Activated B cell treated with CpG ODN at 0.5 μM for 24 hours (primary cell): ENCODE data around the gene NEB. TPM values are rescaled to one million over a fixed set of nuclear protein-coding genes. Genes with fewer than 3 reads are reported as not detected.

Experiments
- ATAC-seq: fragments of 200-7000 bp; cut with Tn5 transposase; one replicate; pipeline ENCODE4 v1.10.0; 2021; ENCODE audit warnings: low read depth, mild to moderate bottlenecking, moderate library complexity
- CTCF ChIA-PET: fragments of 350-600 bp; sonication (Branson Sonifier 250); formaldehyde crosslinking; loops from one replicate; lab custom pipeline; 2021; ENCODE audit warnings: antibody characterized with exemption; lab: Charles Lee
- POLR2A ChIA-PET: fragments of 350-600 bp; sonication (Branson Sonifier 250); formaldehyde crosslinking; loops from one replicate; lab custom pipeline; 2021; ENCODE audit warnings: antibody characterized with exemption; lab: Charles Lee
- DNase-seq: peaks from one replicate; pipeline ENCODE4 v3.0.0; 2022
- H3K27ac Mint-ChIP-seq: one replicate; pipeline ENCODE4 v1.8.0; 2020; ENCODE audit warnings: mixed read lengths
- H3K27me3 Mint-ChIP-seq: one replicate; pipeline ENCODE4 v1.8.0; 2021; ENCODE audit warnings: mixed read lengths
- H3K36me3 Mint-ChIP-seq: one replicate; pipeline ENCODE4 v1.8.0; 2021; ENCODE audit warnings: low read depth, mixed read lengths
- H3K4me1 Mint-ChIP-seq: one replicate; pipeline ENCODE4 v1.8.0; 2021; ENCODE audit warnings: mixed read lengths
- H3K4me3 Mint-ChIP-seq: one replicate; pipeline ENCODE4 v1.8.0; 2020; ENCODE audit warnings: mild to moderate bottlenecking, mixed read lengths
- H3K9me3 Mint-ChIP-seq: one replicate; pipeline ENCODE4 v1.8.0; 2020; ENCODE audit warnings: mixed read lengths
- intact Hi-C: fragments of 100-400 bp; cut with micrococcal nuclease; formaldehyde crosslinking; loops from one replicate; pipeline ENCODE4 v1.15.1; 2024
- total RNA-seq: library from RNA; stranded (reverse); gene quantifications from 2 replicates; pipeline ENCODE4 v1.2.3, GENCODE V29; 2022
- TF ChIP-seq, protein P1 (sequence below): fragments of 200-600 bp; IDR thresholded peaks from one replicate; pipeline ENCODE4 v1.8.0; 2022; ENCODE audit warnings: antibody characterized with exemption, mild to moderate bottlenecking

Gene NEB
- total RNA-seq, 1 donor from 2014 or later = 1.2 TPM

- Mint-ChIP-seq H3K4me1 (peaks cover 99% of the 10 kb centered on the region), H3K9me3 (peaks cover 5% of the 10 kb centered on the region), H3K36me3 (peaks cover 6% of the 10 kb centered on the region), H3K27me3 (no peaks in the 10 kb centered on the region), H3K27ac (peak overlapping the region; percentile 95), H3K4me3 (peak overlapping the region; percentile 55)
- intact Hi-C loops = loop anchor here (2.0 to 5.0 kb wide), 3 partner anchors 37 to 90 kb away; no protein-coding TSS in a partner anchor
- ChIA-PET POLR2A (interaction anchor here (1.3 to 3.4 kb wide), 3 partner anchors 26 to 130 kb away, joined by 4 to 30 read pairs (median 25); partner anchors contain the start of gene ARL5A), CTCF (interaction anchor here (0.6 to 2.1 kb wide), 4 partner anchors 21 to 111 kb away, joined by 3 to 8 read pairs (median 4); no protein-coding TSS in a partner anchor)
- DNase-seq (no peak), ATAC-seq (no peak)
- TF ChIP-seq, protein P1, sequence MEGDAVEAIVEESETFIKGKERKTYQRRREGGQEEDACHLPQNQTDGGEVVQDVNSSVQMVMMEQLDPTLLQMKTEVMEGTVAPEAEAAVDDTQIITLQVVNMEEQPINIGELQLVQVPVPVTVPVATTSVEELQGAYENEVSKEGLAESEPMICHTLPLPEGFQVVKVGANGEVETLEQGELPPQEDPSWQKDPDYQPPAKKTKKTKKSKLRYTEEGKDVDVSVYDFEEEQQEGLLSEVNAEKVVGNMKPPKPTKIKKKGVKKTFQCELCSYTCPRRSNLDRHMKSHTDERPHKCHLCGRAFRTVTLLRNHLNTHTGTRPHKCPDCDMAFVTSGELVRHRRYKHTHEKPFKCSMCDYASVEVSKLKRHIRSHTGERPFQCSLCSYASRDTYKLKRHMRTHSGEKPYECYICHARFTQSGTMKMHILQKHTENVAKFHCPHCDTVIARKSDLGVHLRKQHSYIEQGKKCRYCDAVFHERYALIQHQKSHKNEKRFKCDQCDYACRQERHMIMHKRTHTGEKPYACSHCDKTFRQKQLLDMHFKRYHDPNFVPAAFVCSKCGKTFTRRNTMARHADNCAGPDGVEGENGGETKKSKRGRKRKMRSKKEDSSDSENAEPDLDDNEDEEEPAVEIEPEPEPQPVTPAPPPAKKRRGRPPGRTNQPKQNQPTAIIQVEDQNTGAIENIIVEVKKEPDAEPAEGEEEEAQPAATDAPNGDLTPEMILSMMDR = no peak
Measured at GRCh38 chr2:151767536-151767935, 33.3 kb upstream of the NEB start.

DNA sequence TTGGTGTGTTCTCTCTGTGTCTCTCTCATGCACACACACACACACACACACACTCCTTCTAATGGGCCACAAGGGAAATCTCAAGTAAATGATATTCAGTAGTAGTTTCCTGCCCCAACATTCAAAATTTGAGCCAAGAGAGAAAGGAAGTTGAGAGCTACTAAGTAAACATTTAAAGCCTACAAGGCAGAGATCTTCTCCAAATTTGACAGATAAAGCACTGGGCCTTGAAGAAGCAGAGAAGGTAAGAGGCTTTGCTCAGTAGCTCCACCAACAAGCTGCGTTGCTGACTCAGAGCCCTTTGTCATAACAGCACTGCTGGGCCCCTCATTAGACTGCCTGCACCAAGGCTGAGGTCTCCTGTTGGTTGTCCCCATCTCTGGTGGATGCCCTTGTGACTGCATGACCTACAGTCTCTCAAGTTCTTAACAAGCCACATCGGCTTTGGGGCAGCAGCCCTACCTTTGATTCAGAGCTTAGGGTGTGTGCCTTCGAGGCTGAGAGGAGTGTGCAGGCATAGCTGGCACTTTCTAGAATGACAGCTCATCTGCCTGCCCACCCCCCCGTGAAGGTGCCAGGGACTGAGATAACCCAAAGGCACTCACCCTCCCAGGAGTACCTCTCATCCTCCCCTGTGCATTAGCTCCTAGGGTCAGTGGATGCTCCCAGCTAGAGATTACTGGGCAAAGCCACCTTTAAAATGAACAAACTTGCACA is 32.3 kb upstream of the NEB start:
- Mint-ChIP-seq H3K27ac (peak overlapping the region; percentile 95), H3K36me3 (peaks cover 5% of the 10 kb centered on the region), H3K27me3 (no peaks in the 10 kb centered on the region), H3K9me3 (peaks cover 5% of the 10 kb centered on the region), H3K4me1 (peaks cover 90% of the 10 kb centered on the region), H3K4me3 (peak overlapping the region; percentile 56)
- DNase-seq (peak; percentile 47), ATAC-seq (peak; percentile 71)
- intact Hi-C loops = loop anchor here (1.0 to 5.0 kb wide), 6 partner anchors 9 to 129 kb away; no protein-coding TSS in a partner anchor
- CTCF ChIA-PET = interaction anchor here (0.7 to 2.1 kb wide), 6 partner anchors 13 to 110 kb away, joined by 3 to 8 read pairs (median 4); no protein-coding TSS in a partner anchor
- POLR2A ChIA-PET = interaction anchor here (0.7 to 3.4 kb wide), 18 partner anchors 8 to 477 kb away, joined by 3 to 30 read pairs (median 4); partner anchors contain the start of genes ARL5A and NMI
- TF ChIP-seq, protein P1 = no peak

GRCh38 chr2:151765760-151766410 is 31.6 kb upstream of the NEB start:
- H3K4me3 Mint-ChIP-seq = peak overlapping the region; percentile 56
- H3K4me1 Mint-ChIP-seq = peaks cover 83% of the 10 kb centered on the region
- DNase-seq (peak; percentile 43), ATAC-seq (peak; percentile 62)
- ChIA-PET POLR2A (interaction anchor here (0.7 to 3.4 kb wide), 15 partner anchors 9 to 477 kb away, joined by 3 to 30 read pairs (median 4); partner anchors contain the start of genes ARL5A and NMI), CTCF (interaction anchor here (0.8 to 2.1 kb wide), 5 partner anchors 10 to 74 kb away, joined by 3 to 8 read pairs (median 4); no protein-coding TSS in a partner anchor)
- intact Hi-C loops = loop anchor here (1.0 to 5.0 kb wide), 6 partner anchors 9 to 129 kb away; no protein-coding TSS in a partner anchor
- no peaks in the 10 kb centered on the region for H3K9me3 Mint-ChIP-seq
- TF ChIP-seq, protein P1 = no peak
- H3K36me3 Mint-ChIP-seq = no peaks in the 10 kb centered on the region
- H3K27me3 Mint-ChIP-seq = no peaks in the 10 kb centered on the region
- H3K27ac Mint-ChIP-seq = peak overlapping the region; percentile 95

DNA sequence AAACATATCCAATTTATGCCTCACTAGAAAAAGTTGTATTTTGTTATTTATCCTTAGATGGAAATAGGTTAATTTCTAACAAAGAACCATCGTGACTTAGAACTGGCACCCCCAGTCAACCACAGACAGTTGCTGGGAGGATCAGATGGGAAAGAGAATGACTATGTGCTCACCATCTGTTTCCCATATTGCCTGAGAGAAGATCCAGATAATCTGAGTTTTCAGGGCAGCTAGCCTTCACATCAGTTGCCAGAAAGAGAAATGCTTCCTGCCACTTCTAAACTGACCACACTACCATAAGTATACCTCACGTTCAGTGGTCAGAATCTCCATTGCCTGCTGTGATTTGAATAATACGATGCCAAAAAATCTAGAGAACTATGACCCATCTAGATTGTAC is 28.4 kb upstream of the NEB start:
- H3K4me1 Mint-ChIP-seq = peaks cover 53% of the 10 kb centered on the region
- no peaks in the 10 kb centered on the region for H3K27me3 Mint-ChIP-seq
- no peaks in the 10 kb centered on the region for H3K36me3 Mint-ChIP-seq
- no peak overlapping the region for H3K4me3 Mint-ChIP-seq
- H3K9me3 Mint-ChIP-seq = no peaks in the 10 kb centered on the region
- POLR2A ChIA-PET = interaction anchor here (1.6 kb wide), 1 partner anchor 12 kb away, joined by 6 read pairs; no protein-coding TSS in a partner anchor
- DNase-seq (no peak), ATAC-seq (no peak)
- H3K27ac Mint-ChIP-seq = no peak overlapping the region
- CTCF ChIA-PET = interaction anchor here (1.0 to 1.1 kb wide), 2 partner anchors 14 to 71 kb away, joined by 3 read pairs; no protein-coding TSS in a partner anchor
- intact Hi-C loops = no loop called here
- TF ChIP-seq, protein P1 = no peak
